H9 (cell line): ENCODE data around the gene LACTB. TPM values are rescaled to one million over a fixed set of nuclear protein-coding genes. Genes with fewer than 3 reads are reported as not detected.
A peak's percentile ranks its signal among the peaks of the same experiment; 100 is the strongest.

Source experiments
- DNase-seq: peaks from one replicate; pipeline ENCODE4 v3.0.0-alpha.2; 2017
- H2AFZ ChIP-seq: one replicate; pipeline ENCODE4 v1.6.1; 2013; ENCODE audit warnings: mild to moderate bottlenecking, low read length, control low read depth, moderate library complexity
- H2AK5ac ChIP-seq: 2 replicates; pipeline ENCODE4 v1.6.1; 2013; ENCODE audit warnings: low read length, control low read depth, mixed read lengths; ENCODE audit not compliant: insufficient read length
- H2BK120ac ChIP-seq: one replicate; pipeline ENCODE4 v1.6.1; 2013; ENCODE audit warnings: low read depth, mild to moderate bottlenecking, low read length, control low read depth, inconsistent platforms; ENCODE audit not compliant: poor library complexity, severe bottlenecking
- H2BK12ac ChIP-seq: 2 replicates; pipeline ENCODE4 v1.6.1; 2013; ENCODE audit warnings: low read length, control low read depth, mixed read lengths, low read depth; ENCODE audit not compliant: insufficient read length
- H2BK15ac ChIP-seq: 2 replicates; pipeline ENCODE4 v1.6.1; 2013; ENCODE audit warnings: low read depth, low read length, control low read depth
- H2BK20ac ChIP-seq: one replicate; pipeline ENCODE4 v1.6.1; 2013; ENCODE audit warnings: low read depth, mild to moderate bottlenecking, low read length, control low read depth, inconsistent platforms; ENCODE audit not compliant: poor library complexity, severe bottlenecking
- H2BK5ac ChIP-seq: 2 replicates; pipeline ENCODE4 v1.6.1; 2013; ENCODE audit warnings: low read length, control low read depth, mixed read lengths; ENCODE audit not compliant: insufficient read length
- H3K14ac ChIP-seq: 2 replicates; pipeline ENCODE4 v1.6.1; 2013; ENCODE audit warnings: low read length, control low read depth; ENCODE audit not compliant: insufficient read depth
- H3K18ac ChIP-seq: 2 replicates; pipeline ENCODE4 v1.6.1; 2013; ENCODE audit warnings: low read depth, mild to moderate bottlenecking, mixed read lengths, low read length, control low read depth; ENCODE audit not compliant: insufficient read length
- H3K23ac ChIP-seq: 2 replicates; pipeline ENCODE4 v1.6.1; 2013; ENCODE audit warnings: low read length, control low read depth, mixed read lengths, low read depth; ENCODE audit not compliant: insufficient read length
- H3K23me2 ChIP-seq: 2 replicates; pipeline ENCODE4 v1.6.1; 2013; ENCODE audit warnings: low read depth, mild to moderate bottlenecking, mixed read lengths, low read length, control low read depth; ENCODE audit not compliant: insufficient read length, poor library complexity, severe bottlenecking
- H3K27ac ChIP-seq: 2 replicates; pipeline ENCODE4 v1.5.1; 2013; ENCODE audit warnings: low read length, control low read depth, mixed read lengths, low read depth; ENCODE audit not compliant: insufficient read length
- H3K27me3 ChIP-seq: 2 replicates; pipeline ENCODE4 v1.6.1; 2013; ENCODE audit warnings: low read length, control low read depth, inconsistent platforms; ENCODE audit not compliant: insufficient read depth
- H3K4ac ChIP-seq: 2 replicates; pipeline ENCODE4 v1.6.1; 2013; ENCODE audit warnings: low read depth, mild to moderate bottlenecking, control low read depth, inconsistent platforms, low read length, moderate library complexity
- H3K4me1 ChIP-seq: 2 replicates; pipeline ENCODE4 v1.6.1; 2013; ENCODE audit warnings: low read length, control low read depth, inconsistent platforms; ENCODE audit not compliant: insufficient read depth
- H3K4me2 ChIP-seq: 2 replicates; pipeline ENCODE4 v1.6.1; 2013; ENCODE audit warnings: low read length, control low read depth, mixed read lengths; ENCODE audit not compliant: insufficient read length, insufficient read depth
- H3K56ac ChIP-seq: 2 replicates; pipeline ENCODE4 v1.6.1; 2013; ENCODE audit warnings: low read depth, mild to moderate bottlenecking, mixed read lengths, low read length, control low read depth; ENCODE audit not compliant: insufficient read length
- H3K79me1 ChIP-seq: 2 replicates; pipeline ENCODE4 v1.6.1; 2013; ENCODE audit warnings: low read depth, mild to moderate bottlenecking, moderate library complexity, low read length, control low read depth, inconsistent platforms; ENCODE audit not compliant: insufficient read depth, poor library complexity, severe bottlenecking
- H3K79me2 ChIP-seq: 2 replicates; pipeline ENCODE4 v1.6.1; 2013; ENCODE audit warnings: low read length, control low read depth, inconsistent platforms; ENCODE audit not compliant: insufficient read depth
- H3K9ac ChIP-seq: 2 replicates; pipeline ENCODE4 v1.6.1; 2013; ENCODE audit warnings: low read length, control low read depth, mixed read lengths; ENCODE audit not compliant: insufficient read length; ENCODE audit errors: extremely low read depth
- H3K9me3 ChIP-seq: one replicate; pipeline ENCODE4 v1.6.1; 2013; ENCODE audit warnings: low read depth, low read length, inconsistent platforms; ENCODE audit not compliant: control insufficient read depth
- H3T11ph ChIP-seq: one replicate; pipeline ENCODE4 v1.6.1; 2013; ENCODE audit warnings: mild to moderate bottlenecking, low read length, control low read depth, inconsistent platforms
- H4K20me1 ChIP-seq: one replicate; pipeline ENCODE4 v1.6.1; 2013; ENCODE audit not compliant: control insufficient read depth, insufficient read length, insufficient read depth
- H4K5ac ChIP-seq: 2 replicates; pipeline ENCODE4 v1.6.1; 2013; ENCODE audit warnings: low read depth, mild to moderate bottlenecking, mixed read lengths, low read length, control low read depth; ENCODE audit not compliant: insufficient read length
- H4K8ac ChIP-seq: replicated peaks from 2 replicates; pipeline ENCODE4 v1.6.1; 2013; ENCODE audit warnings: low read length, control low read depth, mixed read lengths, low read depth; ENCODE audit not compliant: insufficient read length
- H4K91ac ChIP-seq: 2 replicates; pipeline ENCODE4 v1.6.1; 2013; ENCODE audit warnings: low read depth, mild to moderate bottlenecking, moderate library complexity, mixed read lengths, low read length, control low read depth; ENCODE audit not compliant: insufficient read length
- H3K27ac Mint-ChIP-seq, 3 experiments: 2 replicates in 2 of 3; 3 replicates in 1 of 3; pipeline ENCODE4 v1.8.0; 2020 to 2021; ENCODE audit warnings: mixed read lengths in 3 of 3, mild to moderate bottlenecking in 1 of 3, moderate library complexity in 1 of 3
- H3K27me3 Mint-ChIP-seq: 2 replicates; pipeline ENCODE4 v1.8.0; 2021; ENCODE audit warnings: low read depth, mild to moderate bottlenecking, moderate library complexity, mixed read lengths
- H3K36me3 Mint-ChIP-seq, 3 experiments: 2 replicates in 2 of 3; 3 replicates in 1 of 3; pipeline ENCODE4 v1.8.0; 2020 to 2021; ENCODE audit warnings: low read depth in 3 of 3, mixed read lengths in 3 of 3; ENCODE audit not compliant: insufficient read depth in 1 of 3
- H3K4me1 Mint-ChIP-seq, 2 experiments: 2 replicates each; pipeline ENCODE4 v1.8.0; 2020; ENCODE audit warnings: mixed read lengths in 2 of 2
- H3K4me3 Mint-ChIP-seq, 2 experiments: 2 replicates in 1 of 2; 3 replicates in 1 of 2; pipeline ENCODE4 v1.8.0; 2020 to 2021; ENCODE audit warnings: mild to moderate bottlenecking in 2 of 2, mixed read lengths in 2 of 2, moderate library complexity in 1 of 2
- H3K9me3 Mint-ChIP-seq, 2 experiments: 2 replicates in 1 of 2; 3 replicates in 1 of 2; pipeline ENCODE4 v1.8.0; 2020; ENCODE audit warnings: mild to moderate bottlenecking in 2 of 2, mixed read lengths in 2 of 2, moderate library complexity in 1 of 2
- CTCF ChIP-seq: fragments of 200-600 bp; sonication (generic); conservative IDR thresholded peaks from 3 replicates; pipeline ENCODE4 v1.8.0; 2021; ENCODE audit warnings: antibody characterized with exemption, mild to moderate bottlenecking
- WGBS: extraction: QIAGEN DNeasy Blood & Tissue Kit; methylation state at CpG from one replicate; pipeline ENCODE4 v1.1.7; 2013; ENCODE audit warnings: missing lambda C conversion rate, low lambda C conversion rate, mixed read lengths; ENCODE audit not compliant: insufficient read length; ENCODE audit errors: extremely low coverage; 5-methylcytosine and 5-hydroxymethylcytosine counted together
- total RNA-seq: library from RNA; stranded (reverse); gene quantifications from 2 replicates; pipeline ENCODE4 v1.2.1, GENCODE V29; 2021

Gene LACTB
- total RNA-seq, 1 experiment from 2014 or later = 10.3 TPM

DNA sequence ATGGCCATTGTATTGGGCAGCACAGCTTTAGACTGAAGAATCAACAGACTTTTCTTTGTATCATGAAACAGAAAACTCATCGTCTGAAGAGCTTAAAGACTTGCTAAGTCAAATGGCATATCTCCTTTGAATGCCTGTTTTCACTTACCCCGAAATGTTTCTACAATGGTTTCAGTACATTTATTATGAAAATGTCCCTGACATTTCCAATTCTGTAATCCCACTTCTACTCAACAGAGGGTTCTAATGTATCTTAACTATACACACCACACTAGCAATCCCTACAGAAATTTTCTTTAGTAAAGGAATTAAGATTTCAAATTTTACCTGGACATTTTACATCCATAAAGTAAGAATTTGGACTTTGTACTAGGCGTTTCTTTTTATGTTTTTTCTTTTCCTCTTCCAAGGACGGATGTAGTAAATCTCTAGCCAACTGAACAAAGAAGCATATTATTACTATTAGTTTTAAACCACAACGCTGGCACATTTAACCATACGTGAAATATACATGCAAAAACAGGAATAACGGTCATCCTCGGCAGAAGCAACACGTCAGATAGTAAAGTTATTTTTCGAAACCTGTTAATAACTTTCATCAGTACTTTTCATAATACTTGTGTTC lies 34.5 kb downstream of the LACTB start:
- H4K91ac ChIP-seq = no peak overlapping the region
- H3K23ac ChIP-seq = no peak overlapping the region
- H2BK20ac ChIP-seq = no peak overlapping the region
- no peak for DNase-seq
- H3K14ac ChIP-seq = no peak overlapping the region
- peaks cover 0 to 31% (median 28%) of the 10 kb centered on the region in 3 experiments; a peak in 5 of 7 replicates for H3K36me3 Mint-ChIP-seq
- no peak overlapping the region for H3K4ac ChIP-seq
- H3K18ac ChIP-seq = no peak overlapping the region
- no peak overlapping the region for H4K5ac ChIP-seq
- no peaks in the 10 kb centered on the region for H3K79me2 ChIP-seq
- no peak overlapping the region for H2BK12ac ChIP-seq
- H3K27ac Mint-ChIP-seq = no peak overlapping the region
- no peaks in the 10 kb centered on the region for H3K4me1 ChIP-seq
- no peak overlapping the region for H2AFZ ChIP-seq
- H3K9me3 ChIP-seq = no peaks in the 10 kb centered on the region
- H3T11ph ChIP-seq = no peak overlapping the region
- no peak overlapping the region for H2AK5ac ChIP-seq
- H3K27ac ChIP-seq = no peak overlapping the region
- H3K23me2 ChIP-seq = peaks cover 5% of the 10 kb centered on the region
- H3K4me3 Mint-ChIP-seq = peak overlapping the region; percentile 96 to 98
- no CpG with 5 or more reads among the region's 10 CpGs for WGBS
- no peaks in the 10 kb centered on the region for H4K20me1 ChIP-seq
- no peaks in the 10 kb centered on the region for H3K9me3 Mint-ChIP-seq
- no peak overlapping the region for H2BK120ac ChIP-seq
- H2BK5ac ChIP-seq = no peak overlapping the region
- no peak overlapping the region for H2BK15ac ChIP-seq
- H3K9ac ChIP-seq = peak overlapping the region; percentile 67
- no peaks in the 10 kb centered on the region for H3K27me3 Mint-ChIP-seq
- H4K8ac ChIP-seq = no peak overlapping the region
- no peak overlapping the region for H3K56ac ChIP-seq
- no peaks in the 10 kb centered on the region for H3K79me1 ChIP-seq
- no peaks in the 10 kb centered on the region for H3K27me3 ChIP-seq
- TF ChIP-seq CTCF = no peak
- H3K4me1 Mint-ChIP-seq = peaks cover 8 to 12% of the 10 kb centered on the region in 2 experiments
- peak overlapping the region; percentile 95 for H3K4me2 ChIP-seq
